ENCODE results near the gene BICDL2. TPM values are rescaled to one million over a fixed set of nuclear protein-coding genes. Genes with fewer than 3 reads are reported as not detected.
"Not testable (repeated sequence)": the region's sequence is repeated elsewhere in the genome, so short reads cannot be mapped to it uniquely, and the experiment has no call there.

BICDL2 gene, protein sequence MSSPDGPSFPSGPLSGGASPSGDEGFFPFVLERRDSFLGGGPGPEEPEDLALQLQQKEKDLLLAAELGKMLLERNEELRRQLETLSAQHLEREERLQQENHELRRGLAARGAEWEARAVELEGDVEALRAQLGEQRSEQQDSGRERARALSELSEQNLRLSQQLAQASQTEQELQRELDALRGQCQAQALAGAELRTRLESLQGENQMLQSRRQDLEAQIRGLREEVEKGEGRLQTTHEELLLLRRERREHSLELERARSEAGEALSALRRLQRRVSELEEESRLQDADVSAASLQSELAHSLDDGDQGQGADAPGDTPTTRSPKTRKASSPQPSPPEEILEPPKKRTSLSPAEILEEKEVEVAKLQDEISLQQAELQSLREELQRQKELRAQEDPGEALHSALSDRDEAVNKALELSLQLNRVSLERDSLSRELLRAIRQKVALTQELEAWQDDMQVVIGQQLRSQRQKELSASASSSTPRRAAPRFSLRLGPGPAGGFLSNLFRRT
- total RNA-seq, result not detected

GRCh38 chr16:3036726-3037315, at the start of gene BICDL2:
Gene BICDL2, minus strand, starts transcription at chr16:3036944. Its CDS starts 1,448 bp downstream, at chr16:3035496.
- Mint-ChIP-seq H3K36me3 (ENCODE audit: low read depth) (no peaks in the 10 kb centered on the region), H3K27me3 (ENCODE audit: low read depth) (peaks cover 61% of the 10 kb centered on the region), H3K9me3 (no peaks in the 10 kb centered on the region), H3K4me3 (no peak within 1 kb of the TSS), H3K27ac (no peak within 1 kb of the TSS), H3K4me1 (ENCODE audit: low read depth) (peaks cover 9% of the 10 kb centered on the region)
- no peak for DNase-seq
- CTCF ChIA-PET, result interaction anchor here (0.6 to 10.1 kb wide), 5 partner anchors 7 to 91 kb away, joined by 3 to 98 read pairs (median 5); no protein-coding TSS in a partner anchor
- intact Hi-C loops (cut with micrococcal nuclease), result no loop called here

DNA sequence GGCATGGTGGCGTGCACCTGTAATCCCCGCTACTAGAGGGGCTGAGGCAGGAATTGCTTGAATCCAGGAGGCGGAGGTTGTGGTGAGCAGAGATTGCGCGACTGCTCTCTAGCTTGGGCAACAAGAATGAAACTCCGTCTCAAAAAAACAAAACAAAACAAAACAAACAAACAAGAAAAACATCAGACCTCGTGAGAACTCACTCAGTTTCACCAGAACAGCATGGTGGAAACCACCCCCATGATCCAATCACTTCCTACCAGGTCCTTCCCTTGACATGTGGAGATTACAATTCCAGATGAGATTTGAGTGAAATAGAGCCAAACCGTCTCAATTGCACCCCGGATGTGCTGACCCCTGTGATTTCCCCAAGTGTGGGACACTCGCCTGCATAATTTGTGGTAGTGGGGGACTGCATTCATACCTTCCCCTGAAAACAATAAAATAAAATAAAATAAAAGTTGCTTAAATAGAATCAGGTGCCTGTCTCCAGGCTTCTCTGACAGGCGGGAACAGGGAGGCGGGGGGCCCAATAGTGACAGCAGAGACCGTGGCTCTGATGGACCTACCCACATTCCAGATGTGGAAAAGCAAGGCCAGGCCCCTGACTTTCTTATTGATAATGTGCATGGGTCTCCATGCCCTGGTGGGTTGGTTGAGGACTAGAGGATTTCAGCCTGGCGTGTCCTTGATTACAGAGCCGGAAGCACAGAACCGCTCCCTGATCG, 49.3 kb upstream of the BICDL2 start:
- DNase-seq, result no peak
- no peaks in the 10 kb centered on the region for H3K36me3 Mint-ChIP-seq (ENCODE audit: low read depth)
- intact Hi-C loops (cut with micrococcal nuclease), result no loop called here
- no peaks in the 10 kb centered on the region for H3K9me3 Mint-ChIP-seq
- H3K27me3 Mint-ChIP-seq (ENCODE audit: low read depth), result no peaks in the 10 kb centered on the region
- peaks cover 24% of the 10 kb centered on the region for H3K4me1 Mint-ChIP-seq (ENCODE audit: low read depth)
- no peak overlapping the region for H3K27ac Mint-ChIP-seq
- no peak overlapping the region for H3K4me3 Mint-ChIP-seq
- CTCF ChIA-PET, result no interaction called here

- Mint-ChIP-seq H3K27me3 (ENCODE audit: low read depth) (no peaks in the 10 kb centered on the region), H3K27ac (no peak overlapping the region), H3K4me1 (ENCODE audit: low read depth) (peaks cover 26% of the 10 kb centered on the region), H3K36me3 (ENCODE audit: low read depth) (no peaks in the 10 kb centered on the region), H3K4me3 (no peak overlapping the region), H3K9me3 (peaks cover 3% of the 10 kb centered on the region)
- intact Hi-C loops (cut with micrococcal nuclease), result no loop called here
- DNase-seq, result no peak
- CTCF ChIA-PET, result no interaction called here
Observed at GRCh38 chr16:3084969-3085670, 48.4 kb upstream of the BICDL2 start.

DNA sequence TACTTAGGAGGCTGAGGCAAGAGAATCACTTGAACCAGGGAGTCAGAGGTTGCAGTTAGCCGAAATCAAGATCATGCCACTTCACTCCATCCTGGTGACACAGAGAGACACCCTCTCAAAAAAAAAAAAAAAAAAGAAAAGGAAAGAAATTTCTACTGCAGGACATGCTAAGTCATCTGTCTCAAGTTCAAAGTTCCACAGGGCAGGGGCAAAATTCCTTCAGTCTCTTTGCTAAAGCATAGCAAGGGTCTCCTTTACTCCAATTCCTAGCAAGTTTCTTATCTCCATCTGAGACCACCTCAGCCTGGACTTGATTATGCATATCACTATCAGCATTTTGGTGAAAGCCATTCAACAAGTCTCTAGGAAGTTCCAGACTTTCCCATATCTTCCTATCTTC, 47.7 kb upstream of the BICDL2 start:
- Mint-ChIP-seq H3K9me3 (peaks cover 3% of the 10 kb centered on the region), H3K27ac (no peak overlapping the region), H3K36me3 (ENCODE audit: low read depth) (no peaks in the 10 kb centered on the region), H3K4me1 (ENCODE audit: low read depth) (peaks cover 26% of the 10 kb centered on the region), H3K4me3 (no peak overlapping the region), H3K27me3 (ENCODE audit: low read depth) (no peaks in the 10 kb centered on the region)
- CTCF ChIA-PET, result interaction anchor here (0.8 kb wide), 1 partner anchor 83 kb away, joined by 3 read pairs; no protein-coding TSS in a partner anchor
- DNase-seq, result no peak
- intact Hi-C loops (cut with micrococcal nuclease), result no loop called here

DNA sequence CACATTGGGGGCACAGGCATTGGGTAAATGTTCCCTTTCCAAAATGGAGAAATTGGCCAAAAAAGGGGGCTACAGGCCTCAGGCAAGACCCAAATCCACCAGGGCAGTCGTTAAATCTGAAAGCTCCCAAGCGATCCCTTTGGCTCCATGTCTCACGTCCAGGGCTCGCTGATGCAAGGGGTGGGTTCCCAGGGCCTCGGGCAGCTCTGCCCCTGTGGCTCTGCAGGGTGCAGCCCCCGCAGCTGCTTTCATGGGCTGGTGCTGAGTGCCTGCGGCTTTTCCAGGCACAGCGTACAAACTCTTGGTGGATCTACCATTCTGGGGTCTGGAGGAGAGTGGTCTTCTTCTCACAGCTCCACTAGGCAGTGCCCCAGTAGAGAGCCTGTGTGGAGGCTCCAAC, 46.7 kb upstream of the BICDL2 start:
- H3K9me3 Mint-ChIP-seq; H3K4me3 Mint-ChIP-seq; H3K27ac Mint-ChIP-seq; intact Hi-C loops (cut with micrococcal nuclease); H3K27me3 Mint-ChIP-seq (ENCODE audit: low read depth); DNase-seq; H3K36me3 Mint-ChIP-seq (ENCODE audit: low read depth): not testable (repeated sequence)
- H3K4me1 Mint-ChIP-seq (ENCODE audit: low read depth), result peaks cover 28% of the 10 kb centered on the region
- CTCF ChIA-PET, result interaction anchor here (0.8 to 1.0 kb wide), 2 partner anchors 10 to 84 kb away, joined by 3 to 5 read pairs; no protein-coding TSS in a partner anchor

- H3K27me3 Mint-ChIP-seq (ENCODE audit: low read depth); DNase-seq; H3K4me3 Mint-ChIP-seq; H3K27ac Mint-ChIP-seq; intact Hi-C loops (cut with micrococcal nuclease); H3K9me3 Mint-ChIP-seq; H3K36me3 Mint-ChIP-seq (ENCODE audit: low read depth); CTCF ChIA-PET: not testable (repeated sequence)
- peaks cover 31% of the 10 kb centered on the region for H3K4me1 Mint-ChIP-seq (ENCODE audit: low read depth)
Observed at GRCh38 chr16:3081957-3082356, 45.2 kb upstream of the BICDL2 start.

DNA sequence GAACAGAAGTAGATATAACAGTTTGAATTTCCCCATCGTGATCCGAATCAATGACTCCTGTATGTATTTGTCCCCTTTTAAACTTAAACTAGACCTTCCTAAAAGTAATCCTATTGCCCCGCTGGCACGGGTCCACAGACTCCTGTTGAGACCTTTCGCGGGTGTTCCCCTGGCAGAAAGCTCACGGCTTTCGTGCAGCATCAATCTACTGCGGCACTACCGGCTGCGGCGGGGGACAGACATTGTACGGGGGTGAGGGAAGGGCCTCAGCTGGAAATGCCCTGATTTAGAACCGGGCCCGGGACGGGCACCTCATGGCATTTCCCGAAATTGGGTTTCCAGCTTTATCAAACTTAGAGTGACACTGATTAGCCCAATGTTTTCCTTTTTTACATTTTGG, 43.3 kb upstream of the BICDL2 start:
- H3K4me1 Mint-ChIP-seq (ENCODE audit: low read depth), result peaks cover 47% of the 10 kb centered on the region
- no peaks in the 10 kb centered on the region for H3K27me3 Mint-ChIP-seq (ENCODE audit: low read depth)
- no peak overlapping the region for H3K4me3 Mint-ChIP-seq
- DNase-seq, result no peak
- H3K9me3 Mint-ChIP-seq, result peaks cover 3% of the 10 kb centered on the region
- H3K27ac Mint-ChIP-seq, result no peak overlapping the region
- intact Hi-C loops (cut with micrococcal nuclease), result no loop called here
- no peaks in the 10 kb centered on the region for H3K36me3 Mint-ChIP-seq (ENCODE audit: low read depth)
- CTCF ChIA-PET, result interaction anchor here (0.9 to 1.9 kb wide), 3 partner anchors 16 to 90 kb away, joined by 3 to 10 read pairs (median 3); no protein-coding TSS in a partner anchor

DNA sequence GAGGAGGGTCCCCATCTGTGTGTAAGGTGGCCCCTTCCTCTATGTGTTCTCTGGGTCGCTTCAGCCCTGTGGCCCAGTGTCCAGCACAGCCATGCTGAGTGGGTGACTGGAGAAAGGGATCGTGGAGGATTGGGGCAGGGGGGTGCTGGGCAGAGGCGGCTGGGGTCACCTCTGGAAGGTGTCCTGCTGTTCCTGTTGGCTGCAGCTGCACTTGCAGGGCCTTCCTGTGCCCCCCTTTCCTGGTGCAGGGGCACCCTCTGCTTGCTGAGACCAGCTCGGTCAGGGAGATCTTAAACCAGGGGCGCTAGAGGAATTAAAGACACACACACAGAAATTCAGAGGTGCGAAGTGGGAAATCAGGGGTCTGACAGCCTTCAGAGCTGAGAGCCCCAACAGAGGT, 39.8 kb upstream of the BICDL2 start:
- intact Hi-C loops (cut with micrococcal nuclease), result no loop called here
- Mint-ChIP-seq H3K4me3 (peak overlapping the region; percentile 7), H3K9me3 (peaks cover 3% of the 10 kb centered on the region), H3K27me3 (ENCODE audit: low read depth) (no peaks in the 10 kb centered on the region), H3K4me1 (ENCODE audit: low read depth) (peaks cover 74% of the 10 kb centered on the region), H3K36me3 (ENCODE audit: low read depth) (no peaks in the 10 kb centered on the region), H3K27ac (peak overlapping the region; percentile 98)
- CTCF ChIA-PET, result interaction anchor here (0.6 to 5.2 kb wide), 8 partner anchors 12 to 74 kb away, joined by 3 to 38 read pairs (median 6); partner anchors contain the start of gene IL32
- no peak for DNase-seq

GRCh38 chr16:3075946-3076345, 39.2 kb upstream of the BICDL2 start:
- intact Hi-C loops (cut with micrococcal nuclease), result loop anchor here (1.0 to 2.0 kb wide), 4 partner anchors 11 to 52 kb away; partner anchors contain the start of genes IL32 and THOC6
- H3K27me3 Mint-ChIP-seq (ENCODE audit: low read depth); H3K36me3 Mint-ChIP-seq (ENCODE audit: low read depth); DNase-seq; H3K9me3 Mint-ChIP-seq: not testable (repeated sequence)
- H3K4me1 Mint-ChIP-seq (ENCODE audit: low read depth), result peaks cover 75% of the 10 kb centered on the region
- peak overlapping the region; percentile 98 for H3K27ac Mint-ChIP-seq
- H3K4me3 Mint-ChIP-seq, result peak overlapping the region; percentile 71
- CTCF ChIA-PET, result interaction anchor here (0.6 to 5.2 kb wide), 10 partner anchors 12 to 75 kb away, joined by 3 to 38 read pairs (median 4); partner anchors contain the start of gene IL32

DNA sequence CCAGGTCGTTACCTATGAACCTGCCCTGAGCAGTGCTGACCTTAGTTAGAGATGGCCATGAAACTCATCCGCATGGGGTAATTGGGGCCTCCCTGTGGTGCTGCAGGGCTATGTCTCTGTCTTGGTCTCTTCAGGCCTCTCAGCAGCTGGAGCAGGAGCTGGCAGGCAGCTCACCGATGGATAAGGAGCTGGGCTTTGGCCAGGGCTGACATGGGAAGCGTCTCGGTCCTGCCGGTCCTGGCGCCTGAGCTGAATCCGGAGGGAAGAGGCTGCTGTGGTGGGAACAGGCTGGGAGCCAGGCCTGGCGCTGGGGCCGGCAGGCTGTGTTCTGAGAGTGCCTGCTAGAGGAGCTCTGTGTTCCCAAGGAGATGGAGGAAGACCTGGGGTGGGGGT, 38.8 kb upstream of the BICDL2 start:
- peaks cover 73% of the 10 kb centered on the region for H3K4me1 Mint-ChIP-seq (ENCODE audit: low read depth)
- intact Hi-C loops (cut with micrococcal nuclease), result loop anchor here (1.0 to 2.0 kb wide), 4 partner anchors 10 to 51 kb away; partner anchors contain the start of genes IL32 and THOC6

GRCh38 chr16:3074860-3075522, 38.2 kb upstream of the BICDL2 start:
- Mint-ChIP-seq H3K27me3 (ENCODE audit: low read depth) (no peaks in the 10 kb centered on the region), H3K36me3 (ENCODE audit: low read depth) (peaks cover 3% of the 10 kb centered on the region), H3K27ac (peak overlapping the region; percentile 98), H3K9me3 (no peaks in the 10 kb centered on the region), H3K4me3 (peak overlapping the region; percentile 71), H3K4me1 (ENCODE audit: low read depth) (peaks cover 77% of the 10 kb centered on the region)
- CTCF ChIA-PET, result interaction anchor here (0.7 to 5.2 kb wide), 8 partner anchors 11 to 1104 kb away, joined by 3 to 38 read pairs (median 6); partner anchors contain the start of gene IL32
- peak; percentile 94 for DNase-seq
- intact Hi-C loops (cut with micrococcal nuclease), result loop anchor here (1.0 to 2.0 kb wide), 4 partner anchors 10 to 51 kb away; partner anchors contain the start of genes IL32 and THOC6

More for the DNA sequence above, 38.8 kb upstream of the BICDL2 start:
- no peaks in the 10 kb centered on the region for H3K27me3 Mint-ChIP-seq (ENCODE audit: low read depth)
- peak overlapping the region; percentile 98 for H3K27ac Mint-ChIP-seq
- no peaks in the 10 kb centered on the region for H3K36me3 Mint-ChIP-seq (ENCODE audit: low read depth)
- peak overlapping the region; percentile 71 for H3K4me3 Mint-ChIP-seq
- CTCF ChIA-PET, result interaction anchor here (0.6 to 5.2 kb wide), 8 partner anchors 11 to 61 kb away, joined by 3 to 38 read pairs (median 6); partner anchors contain the start of gene IL32
- no peak for DNase-seq
- no peaks in the 10 kb centered on the region for H3K9me3 Mint-ChIP-seq

All from activated naive CD4-positive, alpha-beta T cell treated with anti-CD3 and anti-CD28 coated beads for 36 hours (primary cell).